ENCODE results near the gene ADGRB3.
"Not testable (repeated sequence)": the region's sequence is repeated elsewhere in the genome, so short reads cannot be mapped to it uniquely, and the experiment has no call there.

ADGRB3 gene

GRCh38 chr6:68737061-68737460 is 102.0 kb downstream of the ADGRB3 start:
- in situ Hi-C loops (cut with MboI; ENCODE audit: low sequenced_read_pairs), result no loop called here

DNA sequence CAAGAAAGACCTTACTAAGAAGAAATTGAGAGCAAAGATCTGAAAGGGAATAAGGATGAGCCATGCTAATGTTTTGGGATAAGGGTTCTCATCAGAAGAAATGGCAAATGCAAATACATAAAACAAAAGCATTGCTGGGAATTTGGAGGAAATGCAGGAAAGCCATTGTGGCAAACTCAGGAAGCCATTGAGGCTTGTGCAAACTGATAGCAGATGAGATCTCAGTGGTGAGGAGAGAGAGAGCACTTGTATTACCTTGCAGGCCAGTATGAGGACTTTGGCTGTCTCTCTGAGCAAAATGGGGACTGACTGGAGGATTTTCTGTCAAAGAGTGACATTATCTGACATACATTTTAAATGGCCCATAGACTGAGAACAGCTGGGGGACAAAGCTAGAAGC is 103.0 kb downstream of the ADGRB3 start:
- in situ Hi-C loops (cut with MboI; ENCODE audit: low sequenced_read_pairs), result no loop called here

DNA sequence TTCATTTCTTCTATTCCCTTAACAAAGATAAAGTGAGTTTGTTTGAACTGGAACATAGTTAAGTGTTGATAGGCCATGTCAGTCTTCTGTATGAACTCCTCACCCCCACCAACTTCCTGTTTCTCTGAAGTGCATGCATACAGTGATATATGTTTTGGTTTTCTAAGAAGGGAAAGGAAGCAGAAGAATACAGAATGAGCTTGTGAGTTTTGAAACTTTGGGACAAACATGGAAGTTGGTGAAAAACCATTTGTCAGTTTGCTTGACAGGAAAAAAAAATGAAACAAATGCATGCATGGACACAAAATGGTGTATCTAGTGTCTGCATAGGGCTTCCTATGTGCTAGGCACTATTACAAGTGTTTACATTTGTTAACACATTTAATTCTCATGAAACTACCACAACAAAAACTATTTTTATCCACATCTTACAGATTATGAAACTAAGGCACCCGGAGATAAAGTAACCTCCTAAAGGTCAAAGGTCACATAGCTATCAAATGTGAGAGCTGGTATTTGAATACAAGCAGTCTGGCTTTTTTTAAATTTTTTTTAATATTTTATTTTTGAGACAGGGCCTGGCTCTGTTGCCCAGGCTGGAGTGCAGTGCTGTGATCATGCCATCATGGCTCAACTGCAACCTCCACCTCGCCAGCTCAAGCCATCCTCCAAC is 105.9 kb downstream of the ADGRB3 start:
- in situ Hi-C loops (cut with MboI; ENCODE audit: low sequenced_read_pairs), result no loop called here

GRCh38 chr6:68741501-68742386 is 106.7 kb downstream of the ADGRB3 start:
- in situ Hi-C loops (cut with MboI; ENCODE audit: low sequenced_read_pairs), result no loop called here

GRCh38 chr6:68743099-68743498 is 108.0 kb downstream of the ADGRB3 start:
- in situ Hi-C loops (cut with MboI; ENCODE audit: low sequenced_read_pairs), result no loop called here

DNA sequence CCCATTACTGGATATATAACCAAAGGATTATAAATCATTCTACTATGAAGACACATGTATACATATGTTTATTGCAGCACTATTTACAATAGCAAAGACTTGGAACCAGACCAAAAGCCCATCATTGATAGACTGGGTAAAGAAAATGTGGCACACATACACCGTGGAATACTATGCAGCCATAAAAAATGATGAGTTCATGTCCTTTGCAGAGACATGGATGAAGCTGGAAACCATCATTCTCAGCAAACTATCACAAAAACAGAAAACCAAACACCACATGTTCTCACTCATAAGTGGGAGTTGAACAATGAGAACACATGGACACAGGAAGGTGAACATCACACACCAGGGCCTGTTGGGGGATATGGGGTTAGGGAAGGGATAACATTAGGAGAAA is 109.3 kb downstream of the ADGRB3 start:
- in situ Hi-C loops (cut with MboI; ENCODE audit: low sequenced_read_pairs), result not testable (repeated sequence)

DNA sequence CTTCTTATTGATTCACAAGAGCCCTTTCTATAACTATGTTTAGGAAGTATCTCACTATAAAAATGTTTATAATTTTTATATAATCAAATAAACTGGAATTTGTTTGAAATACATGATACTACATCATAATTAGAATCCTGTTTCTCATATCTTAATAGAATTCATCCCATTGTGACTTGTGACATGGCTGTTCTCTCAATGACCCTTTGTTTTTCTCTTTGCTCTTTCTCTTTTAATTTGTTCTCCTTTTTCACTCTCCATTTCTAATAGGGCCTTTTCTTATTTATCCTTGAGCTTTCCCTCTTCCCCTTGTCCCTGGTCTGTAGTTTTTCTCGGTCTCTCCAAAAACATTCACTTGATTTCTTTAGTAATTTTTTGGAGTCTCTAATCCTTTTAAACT is 111.3 kb downstream of the ADGRB3 start:
- in situ Hi-C loops (cut with MboI; ENCODE audit: low sequenced_read_pairs), result no loop called here

GRCh38 chr6:68747110-68747790 is 112.2 kb downstream of the ADGRB3 start:
- in situ Hi-C loops (cut with MboI; ENCODE audit: low sequenced_read_pairs), result no loop called here

- in situ Hi-C loops (cut with MboI; ENCODE audit: low sequenced_read_pairs), result not testable (repeated sequence)
These were observed 112.8 kb downstream of the ADGRB3 start for GRCh38 chr6:68747832-68748231.

DNA sequence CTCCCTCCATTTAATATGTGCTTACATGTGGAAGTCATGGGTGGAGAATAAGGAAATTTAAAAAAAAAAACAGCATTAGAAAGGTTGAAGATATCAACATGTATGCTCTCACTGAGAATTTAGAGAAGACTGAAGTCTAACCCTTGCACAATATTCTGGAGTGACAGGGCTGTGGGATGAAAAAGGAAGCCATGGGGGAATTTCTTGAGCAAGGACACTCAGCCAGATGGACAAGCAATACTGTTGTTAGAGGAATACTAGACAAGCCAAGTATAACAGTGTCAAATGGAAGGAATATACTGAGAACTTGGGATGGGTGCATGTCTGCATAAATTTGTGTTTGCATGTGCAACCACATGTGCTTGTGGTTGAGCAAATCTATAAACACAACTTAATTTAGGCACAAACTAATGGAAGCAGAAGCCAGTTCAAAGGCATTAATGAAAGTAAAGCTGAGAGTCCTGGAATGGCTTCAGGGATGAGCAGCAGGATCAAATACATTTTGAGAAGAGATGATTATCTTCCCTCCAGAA is 119.7 kb downstream of the ADGRB3 start:
- in situ Hi-C loops (cut with MboI; ENCODE audit: low sequenced_read_pairs), result no loop called here

- in situ Hi-C loops (cut with MboI; ENCODE audit: low sequenced_read_pairs), result no loop called here
These were observed 121.6 kb downstream of the ADGRB3 start for GRCh38 chr6:68756454-68757375.

DNA sequence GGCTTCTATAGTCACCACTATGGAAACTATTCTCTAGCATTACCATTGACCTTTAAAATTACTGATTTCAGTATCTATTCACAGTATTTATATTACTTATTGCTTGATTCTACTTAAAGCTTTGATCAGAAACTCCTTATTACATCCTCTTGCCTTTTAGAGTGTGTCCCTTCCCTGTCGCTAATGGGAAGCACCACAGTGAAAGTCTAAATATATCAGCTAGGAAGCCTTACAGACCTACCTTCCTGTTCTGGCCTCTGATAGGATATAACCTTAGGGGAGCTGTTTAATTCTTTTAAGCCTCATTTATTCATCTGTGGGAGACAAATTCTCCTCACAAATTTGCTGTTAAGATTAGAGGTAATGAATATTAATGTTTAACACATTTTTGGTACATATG is 122.7 kb downstream of the ADGRB3 start:
- in situ Hi-C loops (cut with MboI; ENCODE audit: low sequenced_read_pairs), result no loop called here

GRCh38 chr6:68758559-68758958 is 123.5 kb downstream of the ADGRB3 start:
- in situ Hi-C loops (cut with MboI; ENCODE audit: low sequenced_read_pairs), result no loop called here

DNA sequence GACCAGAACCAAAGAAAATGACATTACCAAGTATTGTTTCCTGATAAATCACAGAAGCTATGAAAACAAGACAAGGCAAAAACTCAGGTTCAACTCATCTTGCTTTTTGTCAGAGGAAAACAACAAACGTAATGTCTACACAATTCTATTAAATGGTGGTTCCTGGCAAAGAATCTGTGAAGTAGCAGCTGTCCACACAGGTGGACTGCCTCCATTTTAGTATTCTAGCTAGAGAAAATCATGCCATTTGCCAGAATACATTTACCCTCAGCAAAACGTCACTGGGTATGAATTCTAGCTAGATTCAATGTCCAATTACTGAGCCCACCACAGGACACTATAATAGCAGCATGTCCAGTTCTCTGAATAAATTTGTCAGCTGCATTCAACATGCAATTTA is 125.4 kb downstream of the ADGRB3 start:
- in situ Hi-C loops (cut with MboI; ENCODE audit: low sequenced_read_pairs), result no loop called here

DNA sequence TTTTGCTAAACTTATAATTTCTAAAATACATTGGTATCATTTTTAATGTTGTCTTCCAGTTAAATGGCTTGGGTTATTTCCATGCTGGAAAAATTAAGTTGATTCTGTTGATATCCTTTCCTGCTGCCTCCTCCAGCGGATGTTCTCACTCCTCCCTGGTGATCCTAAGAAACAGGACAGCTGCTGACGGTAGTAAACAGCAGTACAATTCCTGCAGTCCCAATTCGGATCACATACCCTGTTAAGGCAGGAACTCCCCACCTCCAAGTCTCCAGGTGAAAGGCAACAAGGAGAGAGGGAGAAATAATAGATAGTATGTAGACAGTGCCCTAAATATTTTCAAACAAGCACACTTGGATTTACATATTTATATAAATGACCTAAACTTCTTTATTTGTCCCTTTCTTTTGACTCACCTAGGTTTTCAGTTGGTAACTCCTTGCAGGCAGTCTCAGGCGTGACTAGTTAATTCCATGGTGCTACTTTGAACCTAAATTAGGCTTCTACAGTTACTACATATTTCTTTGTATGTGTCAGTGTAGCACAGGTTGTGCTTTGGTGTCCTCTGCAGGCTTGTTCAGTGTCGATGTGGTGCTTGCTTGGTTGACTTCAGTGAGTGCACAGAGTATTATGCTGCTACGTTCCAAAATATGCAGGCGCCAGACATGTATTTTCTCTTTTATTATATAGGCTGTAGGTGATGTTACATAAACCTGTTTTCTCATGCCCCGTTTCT is 126.0 kb downstream of the ADGRB3 start:
- in situ Hi-C loops (cut with MboI; ENCODE audit: low sequenced_read_pairs), result no loop called here

GRCh38 chr6:68761985-68762384 is 126.9 kb downstream of the ADGRB3 start:
- in situ Hi-C loops (cut with MboI; ENCODE audit: low sequenced_read_pairs), result no loop called here

GRCh38 chr6:68771426-68771825 is 136.3 kb downstream of the ADGRB3 start:
- in situ Hi-C loops (cut with MboI; ENCODE audit: low sequenced_read_pairs), result no loop called here

- in situ Hi-C loops (cut with MboI; ENCODE audit: low sequenced_read_pairs), result no loop called here
These were observed 139.8 kb downstream of the ADGRB3 start for GRCh38 chr6:68774843-68775242.

GRCh38 chr6:68776354-68776753 is 141.3 kb downstream of the ADGRB3 start:
- in situ Hi-C loops (cut with MboI; ENCODE audit: low sequenced_read_pairs), result no loop called here

DNA sequence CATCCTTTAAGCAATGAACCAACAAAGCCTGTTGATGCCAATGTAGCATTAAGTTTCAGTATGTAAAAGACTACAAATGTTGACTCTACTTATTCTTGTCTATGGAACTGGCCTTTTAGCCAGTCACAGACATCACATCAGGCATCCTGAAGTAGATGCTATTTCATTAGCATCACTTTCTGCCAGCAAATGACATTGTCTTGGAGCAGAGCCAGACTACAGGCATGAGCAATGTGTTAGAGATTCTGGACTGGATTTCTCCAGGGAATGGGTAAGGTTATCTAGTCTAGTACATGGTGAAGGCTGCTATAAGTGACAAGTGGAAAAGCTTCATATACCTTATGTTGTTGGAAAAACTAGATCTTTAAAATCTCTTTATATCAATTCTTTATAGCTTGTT is 142.9 kb downstream of the ADGRB3 start:
- in situ Hi-C loops (cut with MboI; ENCODE audit: low sequenced_read_pairs), result no loop called here
